ENCODE measurements around the gene MMP17.
"Not testable (repeated sequence)": the region's sequence is repeated elsewhere in the genome, so short reads cannot be mapped to it uniquely, and the experiment has no call there.

The MMP17 gene

GRCh38 chr12:131800594-131801135 lies 27.5 kb upstream of the MMP17 start:
- no peak for DNase-seq

- no peak for DNase-seq
Measured at GRCh38 chr12:131801254-131801866, 26.8 kb upstream of the MMP17 start.

- no peak for DNase-seq
Measured at GRCh38 chr12:131803961-131804521, 24.2 kb upstream of the MMP17 start.

- no peak for DNase-seq
Measured at GRCh38 chr12:131805421-131805820, 22.8 kb upstream of the MMP17 start.

- DNase-seq = no peak
Measured at GRCh38 chr12:131806674-131807073, 21.5 kb upstream of the MMP17 start.

GRCh38 chr12:131808744-131809371 lies 19.3 kb upstream of the MMP17 start:
- no peak for DNase-seq

GRCh38 chr12:131809476-131810254 lies 18.5 kb upstream of the MMP17 start:
- DNase-seq = not testable (repeated sequence)

GRCh38 chr12:131810726-131811125 lies 17.5 kb upstream of the MMP17 start:
- no peak for DNase-seq

GRCh38 chr12:131815131-131815530 lies 13.1 kb upstream of the MMP17 start:
- DNase-seq = no peak

GRCh38 chr12:131816495-131816894 lies 11.7 kb upstream of the MMP17 start:
- no peak for DNase-seq

- DNase-seq = no peak
Measured at GRCh38 chr12:131817241-131817640, 11.0 kb upstream of the MMP17 start.

GRCh38 chr12:131818821-131819585 lies 9.2 kb upstream of the MMP17 start:
- no peak for DNase-seq

GRCh38 chr12:131824450-131824849 lies 3.7 kb upstream of the MMP17 start:
- peak; percentile 26 for DNase-seq

- DNase-seq = peak; percentile 25
Measured at GRCh38 chr12:131825146-131825892, 2.9 kb upstream of the MMP17 start.

- peak; percentile 43 for DNase-seq
Measured at GRCh38 chr12:131826097-131826928, 1.9 kb upstream of the MMP17 start.

GRCh38 chr12:131828671-131829355 lies 620 bp downstream of the MMP17 start:
- peak; percentile 75 for DNase-seq

GRCh38 chr12:131829356-131829747 lies 1.2 kb downstream of the MMP17 start:
- DNase-seq = peak; percentile 70

- peak; percentile 52 for DNase-seq
Measured at GRCh38 chr12:131829791-131830334, 1.7 kb downstream of the MMP17 start.

GRCh38 chr12:131830335-131830913 lies 2.2 kb downstream of the MMP17 start:
- peak; percentile 97 for DNase-seq

Data from DMS53 (cell line).